Gastroesophageal sphincter (tissue), 4 donors: ENCODE measurements around the gene TRHDE. TPM values are rescaled to one million over a fixed set of nuclear protein-coding genes. Genes with fewer than 3 reads are reported as not detected.

Experiments
- ATAC-seq: fragments of 150-250 bp; one replicate; pipeline ENCODE4 v1.9.1; 2016; ENCODE audit warnings: mild to moderate bottlenecking, moderate library complexity
- H3K27ac ChIP-seq, 4 donors: fragments of 200-600 bp; sonication (generic) in 3 of 4; 1 replicate in 3 of 4; 2 replicates in 1 of 4; pipeline ENCODE4 v1.5.1; 2016 to 2019
- H3K27me3 ChIP-seq: fragments of 200-600 bp; sonication (generic); one replicate; pipeline ENCODE4 v1.5.1; 2019
- H3K36me3 ChIP-seq, 2 donors: fragments of 200-600 bp; sonication (generic); one replicate each; pipeline ENCODE4 v1.5.1; 2019; ENCODE audit warnings: control low read depth in 1 of 2
- H3K4me1 ChIP-seq, 3 donors: fragments of 200-600 bp; sonication (generic); 1 replicate in 2 of 3; 2 replicates in 1 of 3; pipeline ENCODE4 v1.5.1; 2016 to 2019; ENCODE audit warnings: control low read depth in 2 of 3
- H3K4me3 ChIP-seq, 2 donors: fragments of 200-600 bp; sonication (generic); one replicate each; pipeline ENCODE4 v1.5.1; 2019; ENCODE audit warnings: mild to moderate bottlenecking in 1 of 2, moderate library complexity in 1 of 2
- H3K9me3 ChIP-seq, 3 donors: fragments of 200-600 bp; sonication (generic); one replicate each; pipeline ENCODE4 v1.5.1; 2017 to 2019; ENCODE audit warnings: control low read depth in 2 of 3
- CTCF ChIP-seq, 4 experiments: fragments of 200-600 bp in 2 of 4; fragments of 450-650 bp in 2 of 4; sonication (generic) in 1 of 4; IDR thresholded peaks; one replicate each; pipeline ENCODE4 v1.5.1; 2017 to 2019; ENCODE audit warnings: antibody characterized with exemption in 4 of 4, mild to moderate bottlenecking in 2 of 4, moderate library complexity in 2 of 4
- EP300 ChIP-seq: sonication (generic); formaldehyde crosslinking; IDR thresholded peaks from one replicate; pipeline ENCODE4 v1.6.1; 2017; ENCODE audit warnings: antibody characterized with exemption, mild to moderate bottlenecking
- POLR2A ChIP-seq, 2 donors: fragments of 450-650 bp; IDR thresholded peaks; one replicate each; pipeline ENCODE4 v1.6.1; 2017; ENCODE audit warnings: antibody characterized with exemption in 2 of 2, mild to moderate bottlenecking in 2 of 2, moderate library complexity in 1 of 2
- POLR2AphosphoS5 ChIP-seq: sonication (generic); formaldehyde crosslinking; IDR thresholded peaks from one replicate; pipeline ENCODE4 v1.6.1; 2017; ENCODE audit warnings: antibody characterized with exemption
- WGBS, 2 donors: methylation state at CpG; one replicate each; pipeline ENCODE4 v1.1.5; 2018; ENCODE audit warnings: low coverage in 1 of 2; 5-methylcytosine and 5-hydroxymethylcytosine counted together
- total RNA-seq, 4 donors: library from RNA; depleted of rRNA; stranded (reverse); fragments of >200 nt; gene quantifications; one replicate each; pipeline ENCODE4 v1.1.0, GENCODE V29; 2016

TRHDE gene
- total RNA-seq, 4 donors from 2014 or later: 0.74 to 2.3 (median 1.0) TPM

- TF ChIP-seq POLR2A (IDR thresholded peaks at IDR 0.05): no peak
- no peak for TF ChIP-seq CTCF (IDR thresholded peaks at IDR 0.05)
- no peak for TF ChIP-seq EP300
- TF ChIP-seq POLR2AphosphoS5: no peak
- ATAC-seq: no peak
Observed at GRCh38 chr12:72365151-72365550, 93.0 kb downstream of the TRHDE start.

GRCh38 chr12:72366255-72366654, 94.1 kb downstream of the TRHDE start:
- 76 to 85% methylated on average over 2 to 3 of the region's 3 CpGs for WGBS, 2 donors
- no peak for ATAC-seq
- Histone ChIP-seq H3K27ac (no peak overlapping the region), H3K4me3 (no peak overlapping the region), H3K36me3 (no peaks in the 10 kb centered on the region), H3K27me3 (no peaks in the 10 kb centered on the region), H3K4me1 (no peaks in the 10 kb centered on the region), H3K9me3 (no peaks in the 10 kb centered on the region)
- TF ChIP-seq EP300: no peak
- TF ChIP-seq POLR2A (IDR thresholded peaks at IDR 0.05): no peak
- no peak for TF ChIP-seq POLR2AphosphoS5
- no peak for TF ChIP-seq CTCF (IDR thresholded peaks at IDR 0.05)

More at GRCh38 chr12:72365151-72365550, 93.0 kb downstream of the TRHDE start:
- H3K4me1 ChIP-seq: no peaks in the 10 kb centered on the region
- no peaks in the 10 kb centered on the region for H3K27me3 ChIP-seq
- no peak overlapping the region for H3K4me3 ChIP-seq
- H3K27ac ChIP-seq: no peak overlapping the region
- no peaks in the 10 kb centered on the region for H3K9me3 ChIP-seq
- H3K36me3 ChIP-seq: no peaks in the 10 kb centered on the region

- TF ChIP-seq CTCF (IDR thresholded peaks at IDR 0.05) (no peak), POLR2A (IDR thresholded peaks at IDR 0.05) (no peak), POLR2AphosphoS5 (no peak), EP300 (no peak)
- Histone ChIP-seq H3K4me1 (no peaks in the 10 kb centered on the region), H3K27ac (no peak overlapping the region), H3K36me3 (no peaks in the 10 kb centered on the region), H3K4me3 (no peak overlapping the region), H3K27me3 (no peaks in the 10 kb centered on the region), H3K9me3 (no peaks in the 10 kb centered on the region)
- no peak for ATAC-seq
- WGBS, 2 donors: 68 to 100% methylated on average over 1 of the region's 1 CpG
Observed at GRCh38 chr12:72368298-72368697, 96.1 kb downstream of the TRHDE start.

GRCh38 chr12:72368719-72369422, 96.7 kb downstream of the TRHDE start:
- 36 to 46% methylated on average over 3 of the region's 3 CpGs for WGBS, 2 donors
- Histone ChIP-seq H3K27me3 (no peaks in the 10 kb centered on the region), H3K27ac (no peak overlapping the region), H3K4me1 (no peaks in the 10 kb centered on the region), H3K36me3 (no peaks in the 10 kb centered on the region), H3K9me3 (no peaks in the 10 kb centered on the region), H3K4me3 (no peak overlapping the region)
- no peak for ATAC-seq
- TF ChIP-seq EP300: no peak
- no peak for TF ChIP-seq CTCF (IDR thresholded peaks at IDR 0.05)
- TF ChIP-seq POLR2AphosphoS5: no peak
- no peak for TF ChIP-seq POLR2A (IDR thresholded peaks at IDR 0.05)

- no peak overlapping the region for H3K27ac ChIP-seq
- no peak for TF ChIP-seq POLR2A (IDR thresholded peaks at IDR 0.05)
- TF ChIP-seq POLR2AphosphoS5: no peak
- TF ChIP-seq CTCF (IDR thresholded peaks at IDR 0.05): no peak
- no peak for TF ChIP-seq EP300
- no peak overlapping the region for H3K4me3 ChIP-seq
- no peaks in the 10 kb centered on the region for H3K4me1 ChIP-seq
- H3K9me3 ChIP-seq: no peaks in the 10 kb centered on the region
- no peaks in the 10 kb centered on the region for H3K27me3 ChIP-seq
- 12 to 16% methylated on average over 4 of the region's 4 CpGs for WGBS, 2 donors
- no peak for ATAC-seq
- no peaks in the 10 kb centered on the region for H3K36me3 ChIP-seq
Observed at GRCh38 chr12:72369423-72369959, 97.3 kb downstream of the TRHDE start.
